Motor neuron (in vitro differentiated cells): ENCODE results near the gene OR6J1. TPM values are rescaled to one million over a fixed set of nuclear protein-coding genes. Genes with fewer than 3 reads are reported as not detected.
"Not testable (repeated sequence)": the region's sequence is repeated elsewhere in the genome, so short reads cannot be mapped to it uniquely, and the experiment has no call there.

ENCODE experiments used
- ATAC-seq, 8 experiments: fragments of 200-7000 bp; cut with Tn5 transposase; replicated peaks in 6 of 8; 2 replicates each; pipeline ENCODE4 v1.8.0; 2021; ENCODE audit warnings: mild to moderate bottlenecking in 8 of 8, moderate library complexity in 8 of 8
- H3K27ac ChIP-seq, 2 donors: fragments of 250-450 bp; sonication (Bioruptor Pico); 2 replicates each; pipeline ENCODE4 v1.9.0; 2021; ENCODE audit warnings: antibody characterized with exemption in 2 of 2, mild to moderate bottlenecking in 2 of 2, moderate library complexity in 1 of 2
- H3K4me1 ChIP-seq, 2 donors: fragments of 250-450 bp; sonication (Bioruptor Pico); replicated peaks in 1 of 2; 2 replicates each; pipeline ENCODE4 v1.6.1; 2021; ENCODE audit warnings: antibody characterized with exemption in 2 of 2, mild to moderate bottlenecking in 2 of 2, moderate library complexity in 1 of 2
- H3K4me3 ChIP-seq, 5 donors: fragments of 250-450 bp; sonication (Bioruptor Pico); 2 replicates each; pipeline ENCODE4 v1.9.0; 2021; ENCODE audit warnings: antibody characterized with exemption in 5 of 5, mild to moderate bottlenecking in 5 of 5, moderate library complexity in 4 of 5
- WGBS, 10 experiments: fragments of 450-650 bp; shearing (Covaris generic); methylation state at CpG; one replicate each; pipeline ENCODE4 v1.0.0; 2022; 5-methylcytosine and 5-hydroxymethylcytosine counted together
- in situ Hi-C, 9 experiments: fragments of 400-800 bp; cut with MboI; loops; one replicate each; pipeline ENCODE4 v1.15.0; 2021; ENCODE audit warnings: low sequenced_read_pairs in 9 of 9, low pct_unique_long_range_greater_than_20kb in 2 of 9; ENCODE audit not compliant: unreplicated experiment in 9 of 9
- total RNA-seq, 8 experiments: library from RNA; unstranded; fragments of 300-600 nt; gene quantifications; 2 replicates each; pipeline versions ENCODE4 v1.2.3 to v1.2.4, GENCODE V29; 2022

OR6J1 gene
- total RNA-seq, 8 experiments from 2014 or later: 0.04 to 0.21 (median 0.12) TPM; not detected in 4

DNA sequence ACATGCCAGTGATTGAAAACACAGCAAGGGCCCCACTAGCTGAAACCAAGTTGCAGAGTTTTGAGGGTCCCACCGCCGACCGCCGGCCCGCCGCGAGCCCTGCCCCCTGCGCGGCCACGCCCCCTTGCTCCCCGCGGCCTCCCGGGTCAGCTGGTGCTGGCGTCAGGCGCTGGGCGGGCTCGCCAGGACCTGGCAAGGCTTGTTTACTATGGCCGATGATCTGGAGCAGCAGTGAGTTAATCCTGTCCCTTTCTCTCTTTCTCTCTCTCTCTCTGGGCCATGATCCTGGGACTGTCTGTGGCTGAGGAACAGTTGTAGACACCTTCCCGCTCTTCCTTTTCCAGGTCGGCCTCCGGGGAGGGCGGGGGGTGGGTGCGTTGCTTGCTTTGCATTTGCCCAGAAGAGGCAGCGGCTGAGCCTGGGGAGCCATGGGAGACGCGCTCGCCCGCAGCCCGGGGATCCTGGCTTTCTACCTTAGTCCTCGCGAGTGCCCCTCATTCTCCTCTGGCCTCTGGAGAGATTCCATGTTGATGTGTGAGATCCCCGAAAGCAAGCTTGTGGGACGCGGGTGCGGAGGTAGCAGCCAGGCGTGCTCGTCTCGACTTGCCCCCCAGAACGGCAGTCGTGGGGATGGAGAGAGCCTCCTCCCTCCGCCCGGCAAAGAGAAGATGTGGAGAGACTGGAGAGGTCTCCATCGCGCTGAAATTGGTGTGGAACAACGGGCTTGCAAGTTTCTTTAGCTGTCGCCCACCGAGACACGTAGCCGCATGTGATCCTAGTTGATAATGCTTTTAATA is 45.9 kb downstream of the OR6J1 start, which contains the start of gene ABHD4:
Gene ABHD4, plus strand, starts transcription at position 202 of the 797 bp plus-strand sequence. Its CDS starts 7 bp downstream, at position 209.
- ATAC-seq: peak; percentile 86 to 96 (median 94)
- peak within 1 kb of the TSS; percentile 12 to 62 for H3K27ac ChIP-seq
- WGBS, 10 experiments: 0 to 4% (median 0%) methylated on average over 1 to 8 of the region's 49 CpGs; no CpG with 5 or more reads in 4 of the 10 experiments
- in situ Hi-C loops: loop anchor here in 1 of 9 experiments (25.0 kb wide), 1 partner anchor 264 kb away; the partner anchor contains the start of gene LRP10
- peaks cover 4 to 5% of the 10 kb centered on the region in 2 donors for H3K4me1 ChIP-seq
- peak within 1 kb of the TSS; percentile 59 to 92 (median 74) for H3K4me3 ChIP-seq

DNA sequence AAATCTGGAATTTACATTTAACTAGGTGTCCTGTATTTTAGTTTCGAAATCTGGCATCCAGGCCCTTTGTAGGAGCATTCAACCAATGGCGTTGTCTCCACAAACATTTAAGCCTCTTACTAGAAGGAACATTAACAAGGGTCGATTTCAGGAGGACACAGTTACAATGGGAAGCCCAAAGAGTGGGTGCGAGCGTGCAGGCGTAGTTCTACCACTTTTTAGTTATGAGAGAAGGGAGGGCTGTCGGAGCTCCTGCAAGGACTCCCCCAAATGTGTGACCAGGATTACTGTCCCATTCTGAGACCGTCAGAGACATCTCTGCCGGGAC is 46.4 kb downstream of the OR6J1 start:
- ATAC-seq: peak in 4 of 8 experiments; percentile 15 to 33 (median 20)
- 0 to 100% (median 8%) methylated on average over 1 to 6 of the region's 9 CpGs; no CpG with 5 or more reads in 2 of the 10 experiments for WGBS, 10 experiments
- in situ Hi-C loops: loop anchor here in 1 of 9 experiments (25.0 kb wide), 1 partner anchor 265 kb away; the partner anchor contains the start of gene LRP10

DNA sequence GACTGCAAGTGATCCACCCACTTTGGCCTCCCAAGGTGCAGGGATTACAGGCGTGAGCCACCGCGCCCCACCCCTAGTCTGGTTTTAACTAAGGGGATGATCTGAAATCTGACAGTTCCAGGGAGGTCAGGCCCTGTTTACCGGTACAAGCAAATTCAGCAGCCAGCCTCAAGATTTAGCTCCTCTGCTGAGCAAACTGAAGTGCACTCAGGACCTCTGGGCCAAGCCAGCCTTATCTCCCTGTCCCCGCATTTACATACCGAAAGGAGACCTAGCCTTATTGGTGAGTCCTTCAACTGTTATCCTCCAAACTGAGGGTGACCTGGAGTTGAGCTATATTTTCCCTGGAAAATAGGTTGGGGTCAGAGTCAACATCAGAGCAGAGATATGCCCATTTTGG is 46.9 kb downstream of the OR6J1 start:
- no peak overlapping the region for H3K4me3 ChIP-seq

More for the DNA sequence above, 46.4 kb downstream of the OR6J1 start:
- H3K4me1 ChIP-seq: peaks cover 4 to 5% of the 10 kb centered on the region in 2 donors
- no peak overlapping the region for H3K27ac ChIP-seq
- H3K4me3 ChIP-seq: peak overlapping the region; percentile 59 to 92 (median 74)

DNA sequence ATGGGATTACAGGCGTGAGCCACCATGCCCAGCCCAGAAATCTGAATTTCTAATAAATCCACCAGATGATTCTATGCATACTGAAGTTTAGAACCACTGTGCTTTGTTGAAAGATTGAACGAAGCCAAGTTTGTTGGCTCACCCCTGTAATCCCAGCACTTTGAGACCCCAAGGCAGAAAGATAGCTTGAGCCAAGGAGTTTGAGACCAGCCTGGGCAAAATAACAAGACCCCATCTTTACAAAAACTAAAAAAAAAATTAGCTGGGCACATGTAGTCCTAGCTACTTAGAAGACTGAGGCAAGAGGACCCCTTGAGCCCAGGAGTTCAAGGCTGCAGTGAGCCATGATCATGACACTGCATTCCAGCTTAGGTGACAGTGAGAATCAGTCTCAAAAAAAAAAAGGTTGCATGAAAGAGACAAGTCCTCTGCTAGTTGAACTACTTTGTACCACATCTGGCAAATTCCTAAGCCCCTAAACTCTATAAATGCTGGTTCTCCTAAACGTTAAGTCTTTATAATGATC is 47.7 kb downstream of the OR6J1 start:
- ATAC-seq: no peak
- 0 to 79% (median 56%) methylated on average over 1 to 3 of the region's 3 CpGs; no CpG with 5 or more reads in 4 of the 10 experiments for WGBS, 10 experiments
- Histone ChIP-seq H3K4me1 (peaks cover 4 to 5% of the 10 kb centered on the region in 2 donors), H3K27ac (no peak overlapping the region), H3K4me3 (no peak overlapping the region)
- in situ Hi-C loops: loop anchor here in 1 of 9 experiments (25.0 kb wide), 1 partner anchor 266 kb away; the partner anchor contains the start of gene LRP10

More for the DNA sequence above, 46.9 kb downstream of the OR6J1 start:
- Histone ChIP-seq H3K27ac (no peak overlapping the region), H3K4me1 (peaks cover 4 to 5% of the 10 kb centered on the region in 2 donors)
- ATAC-seq: no peak
- WGBS, 10 experiments: 86 to 100% (median 89%) methylated on average over 1 to 6 of the region's 6 CpGs; no CpG with 5 or more reads in 7 of the 10 experiments
- in situ Hi-C loops: loop anchor here in 1 of 9 experiments (25.0 kb wide), 1 partner anchor 265 kb away; the partner anchor contains the start of gene LRP10

DNA sequence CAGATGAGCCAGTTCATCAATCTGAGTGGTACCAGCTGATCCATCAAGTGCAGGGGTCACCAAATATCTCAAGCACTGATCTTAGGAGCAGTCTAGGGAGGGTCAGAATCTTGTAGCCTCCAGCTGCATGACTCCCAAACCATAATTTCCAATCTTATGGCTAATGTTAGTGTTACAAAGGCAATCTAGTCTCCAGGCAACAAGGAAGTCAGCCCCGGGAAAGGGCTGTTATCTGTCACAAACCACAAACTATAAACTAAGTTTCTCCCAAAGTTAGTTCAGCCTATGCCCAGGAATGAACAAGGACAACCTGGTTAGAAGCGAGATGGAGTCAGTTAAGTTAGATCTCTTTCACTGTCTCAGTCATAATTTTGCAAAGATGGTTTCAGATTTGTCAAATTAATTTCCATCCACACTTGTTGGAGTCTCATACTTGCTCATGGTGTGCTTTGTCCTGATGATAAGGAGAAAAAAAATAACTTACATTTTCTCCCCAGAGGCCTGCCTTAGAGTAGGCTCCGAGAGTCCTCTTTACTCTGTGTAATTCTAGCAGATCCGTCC is 49.9 kb downstream of the OR6J1 start:
- Histone ChIP-seq H3K4me1 (peaks cover 8 to 9% of the 10 kb centered on the region in 2 donors), H3K27ac (no peak overlapping the region), H3K4me3 (no peak overlapping the region)
- ATAC-seq: no peak
- 60 to 89% (median 69%) methylated on average over 1 to 4 of the region's 4 CpGs; no CpG with 5 or more reads in 2 of the 10 experiments for WGBS, 10 experiments
- in situ Hi-C loops: loop anchor here in 1 of 9 experiments (25.0 kb wide), 1 partner anchor 268 kb away; the partner anchor contains the start of gene LRP10

DNA sequence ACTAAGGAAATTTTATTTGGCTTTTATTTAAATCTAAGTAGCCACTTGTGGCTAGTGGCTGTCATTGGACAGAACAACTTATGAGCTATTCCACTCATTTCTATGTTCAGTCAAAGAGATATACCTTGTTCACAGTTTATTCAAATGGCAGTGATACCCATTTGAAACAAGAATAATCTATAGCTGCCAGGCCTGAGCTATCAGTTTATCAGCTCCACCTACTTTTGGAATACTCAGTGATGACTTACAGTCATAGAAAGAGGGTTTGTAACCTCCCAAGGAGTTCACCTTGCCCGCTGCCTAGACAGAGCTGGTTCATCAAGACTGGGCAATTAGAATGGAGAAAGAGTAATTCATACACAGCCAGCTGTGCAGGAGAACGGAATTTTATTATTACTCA is 50.6 kb downstream of the OR6J1 start:
- Histone ChIP-seq H3K4me1 (peaks cover 5 to 7% of the 10 kb centered on the region in 2 donors), H3K4me3 (no peak overlapping the region), H3K27ac (no peak overlapping the region)
- ATAC-seq: no peak
- WGBS, 10 experiments: 63 to 100% (median 89%) methylated on average over 1 to 2 of the region's 2 CpGs; no CpG with 5 or more reads in 6 of the 10 experiments
- in situ Hi-C loops: loop anchor here in 1 of 9 experiments (25.0 kb wide), 1 partner anchor 269 kb away; the partner anchor contains the start of gene LRP10

DNA sequence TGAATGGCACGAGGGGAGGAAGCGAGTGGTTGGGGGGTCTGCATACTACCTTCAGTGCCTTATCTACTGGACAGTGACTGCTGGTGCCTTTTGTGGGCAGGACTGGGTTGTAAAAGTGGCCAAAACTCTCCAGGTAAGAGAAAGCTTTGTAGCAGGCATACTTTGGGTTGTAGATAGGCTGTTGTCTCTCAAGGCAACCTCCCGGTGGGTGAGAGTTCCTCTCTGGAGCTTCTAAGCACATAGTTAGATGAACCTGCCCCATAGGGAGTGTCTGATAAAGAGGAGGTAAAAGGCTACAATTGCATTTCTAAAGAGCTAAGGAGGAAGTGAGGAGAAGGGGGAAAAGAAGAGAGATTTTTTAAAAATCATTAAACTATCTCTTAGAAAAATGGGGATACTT is 51.0 kb downstream of the OR6J1 start:
- ATAC-seq: no peak
- 21 to 92% (median 45%) methylated on average over 1 to 3 of the region's 3 CpGs; no CpG with 5 or more reads in 4 of the 10 experiments for WGBS, 10 experiments
- Histone ChIP-seq H3K27ac (no peak overlapping the region), H3K4me3 (no peak overlapping the region), H3K4me1 (peaks cover 5 to 7% of the 10 kb centered on the region in 2 donors)
- in situ Hi-C loops: loop anchor here in 1 of 9 experiments (25.0 kb wide), 1 partner anchor 269 kb away; the partner anchor contains the start of gene LRP10

DNA sequence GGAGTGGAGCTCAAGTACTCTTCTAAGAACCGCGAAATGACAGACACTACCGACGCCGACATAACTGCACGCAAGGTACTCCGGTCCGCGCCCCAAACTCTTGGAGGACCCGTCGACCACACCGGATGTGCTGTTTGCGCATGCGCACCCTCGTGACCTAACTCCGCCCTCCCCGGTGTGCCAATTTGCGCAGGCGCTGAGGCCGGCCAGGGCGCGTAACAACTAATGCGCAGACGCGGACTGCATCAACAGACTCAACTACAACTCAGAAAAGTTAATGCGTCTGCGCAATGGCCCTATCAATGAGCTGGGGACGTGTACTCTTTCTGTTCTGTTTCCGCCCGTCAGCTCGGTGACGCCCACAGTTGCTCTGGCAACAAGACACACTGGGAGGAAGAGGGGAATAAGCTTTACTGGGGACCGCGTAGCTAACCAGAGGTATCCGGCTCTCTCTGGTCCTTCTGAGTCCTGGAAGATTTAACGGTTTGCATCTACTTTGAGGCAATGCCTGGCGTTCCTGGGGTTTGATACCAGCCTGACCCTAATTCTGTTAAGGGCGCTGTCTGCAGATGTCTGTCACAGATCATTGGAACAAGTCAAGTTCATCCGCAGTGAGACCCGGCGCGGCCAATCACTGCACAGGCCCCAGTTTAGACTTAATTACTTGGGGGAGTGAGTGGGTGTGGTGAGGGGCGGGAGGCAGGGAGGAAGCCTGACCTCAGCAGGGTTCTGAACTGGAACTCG is 54.9 kb downstream of the OR6J1 start, which contains the start of gene DAD1:
Gene DAD1, minus strand, starts transcription at position 129 of the 744 bp plus-strand sequence. Its CDS starts 67 bp downstream, at position 62.
- WGBS, 10 experiments: 0 to 13% (median 0%) methylated on average over 1 to 30 of the region's 44 CpGs; no CpG with 5 or more reads in 4 of the 10 experiments
- H3K4me1 ChIP-seq: peaks cover 24 to 25% of the 10 kb centered on the region in 2 donors
- H3K4me3 ChIP-seq: peak within 1 kb of the TSS; percentile 58 to 87 (median 65)
- ATAC-seq: peak; percentile 92 to 99 (median 98)
- H3K27ac ChIP-seq: peak within 1 kb of the TSS; percentile 88 to 94
- in situ Hi-C loops: loop anchor here in 1 of 9 experiments (25.0 kb wide), 1 partner anchor 273 kb away; the partner anchor contains the start of gene LRP10

DNA sequence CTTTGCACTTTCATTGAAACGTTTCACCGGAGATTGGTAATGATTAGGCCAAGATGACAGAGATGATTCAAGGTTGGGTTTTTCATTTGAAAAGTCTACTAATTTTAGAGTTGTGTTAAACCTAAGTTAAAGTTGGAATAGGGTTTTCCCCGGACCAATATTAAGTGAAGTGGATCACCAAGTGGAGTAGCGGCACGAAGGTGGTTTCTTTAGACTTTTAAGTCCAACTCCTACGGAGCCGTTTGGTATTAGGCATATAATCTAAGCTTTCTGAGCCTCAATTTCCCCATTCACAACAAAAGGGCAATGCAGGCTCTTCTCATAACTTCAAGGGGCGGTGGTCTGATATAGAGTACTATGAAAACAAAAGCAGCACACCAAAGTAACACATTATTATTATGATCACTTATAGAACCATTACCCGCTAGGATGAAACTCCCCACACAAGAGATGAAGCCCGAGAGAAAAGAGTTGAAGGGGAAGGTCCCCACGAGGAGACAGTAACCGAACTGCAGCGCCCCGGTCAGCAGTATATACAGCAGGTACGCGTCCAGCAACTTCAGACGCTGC is 55.5 kb downstream of the OR6J1 start:
- Histone ChIP-seq H3K27ac (peak overlapping the region; percentile 64 to 94), H3K4me1 (peaks cover 25 to 26% of the 10 kb centered on the region in 2 donors), H3K4me3 (peak overlapping the region; percentile 58 to 87 (median 65))
- in situ Hi-C loops: loop anchor here in 1 of 9 experiments (25.0 kb wide), 1 partner anchor 274 kb away; the partner anchor contains the start of gene LRP10
- ATAC-seq: no peak
- 0 to 32% (median 3%) methylated on average over 2 to 10 of the region's 17 CpGs for WGBS, 10 experiments

DNA sequence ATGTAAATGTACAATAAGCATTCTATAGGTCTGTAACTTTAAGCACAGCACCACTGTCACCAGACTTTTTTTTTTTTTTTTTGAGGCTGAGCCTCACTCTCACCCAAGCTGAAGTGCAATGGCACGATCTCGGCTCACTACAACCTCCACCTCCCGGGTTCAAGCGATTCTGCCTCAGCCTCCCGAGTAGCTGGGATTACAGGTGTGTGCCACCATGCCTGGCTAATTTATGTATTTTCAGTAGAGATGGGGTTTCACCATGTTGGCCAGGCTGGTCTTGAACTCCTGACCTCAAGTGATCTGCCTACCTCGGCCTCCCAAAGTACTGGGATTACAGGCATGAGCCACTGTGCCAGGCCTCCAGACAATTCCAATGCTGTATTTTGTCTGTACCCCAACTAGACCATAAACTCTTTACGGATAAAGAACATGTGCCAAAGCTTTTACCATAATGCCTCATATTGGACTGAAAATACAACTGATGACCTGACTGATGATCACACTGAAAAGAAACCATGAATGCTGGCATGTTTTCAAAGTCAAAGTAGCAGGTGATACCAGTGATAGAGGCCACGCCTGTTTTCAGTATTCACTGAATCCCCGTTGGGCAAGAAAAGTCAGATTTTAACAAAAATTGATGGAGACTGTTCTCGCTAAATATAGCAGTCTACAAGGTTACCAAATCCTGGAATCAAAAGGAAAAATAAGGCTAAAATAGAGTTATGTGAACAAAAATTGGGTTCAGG is 56.3 kb downstream of the OR6J1 start:
- H3K4me3 ChIP-seq: peak overlapping the region; percentile 58 to 87 (median 65)
- in situ Hi-C loops: loop anchor here in 1 of 9 experiments (25.0 kb wide), 1 partner anchor 274 kb away; the partner anchor contains the start of gene LRP10
- WGBS, 10 experiments: 57 to 89% (median 71%) methylated on average over 1 to 10 of the region's 10 CpGs
- peaks cover 25 to 26% of the 10 kb centered on the region in 2 donors for H3K4me1 ChIP-seq
- H3K27ac ChIP-seq: peak overlapping the region in 1 of 2 donors; percentile 94
- ATAC-seq: not testable (repeated sequence)

DNA sequence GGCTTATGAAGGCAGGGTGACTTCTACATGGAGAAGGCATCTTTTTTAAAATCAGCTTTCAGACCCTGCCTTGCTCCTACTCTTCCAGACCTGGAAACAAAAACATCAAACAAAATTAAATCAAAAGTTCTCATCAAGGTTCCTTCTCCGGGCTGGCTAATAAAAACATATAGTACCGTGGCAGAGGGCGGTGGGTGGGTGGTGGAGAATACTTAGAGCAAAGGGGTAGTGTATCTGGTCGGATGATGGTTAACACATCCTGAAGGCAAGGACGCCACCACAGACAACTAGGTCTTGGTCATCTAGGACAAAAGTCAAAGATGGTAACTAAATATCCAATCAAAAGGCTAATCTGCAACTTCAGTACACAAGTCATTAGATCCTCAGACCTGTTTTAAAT is 56.9 kb downstream of the OR6J1 start:
- 60 to 100% (median 92%) methylated on average over 1 to 5 of the region's 5 CpGs; no CpG with 5 or more reads in 1 of the 10 experiments for WGBS, 10 experiments
- H3K4me3 ChIP-seq: peak overlapping the region in 3 of 5 donors; percentile 64 to 85 (median 65)
- in situ Hi-C loops: loop anchor here in 1 of 9 experiments (25.0 kb wide), 1 partner anchor 275 kb away; the partner anchor contains the start of gene LRP10
- no peak overlapping the region for H3K27ac ChIP-seq
- H3K4me1 ChIP-seq: peaks cover 25 to 26% of the 10 kb centered on the region in 2 donors
- no peak for ATAC-seq
